ENCODE results near the gene SPOCK1.

GRCh38 chr5:137502632-137503031 lies 3.5 kb upstream of the SPOCK1 start:
- TF ChIP-seq CTCF (IDR thresholded peaks at IDR 0.05) (no peak), EP300 (IDR thresholded peaks at IDR 0.05; ENCODE audit: low read depth) (no peak), POLR2AphosphoS5 (IDR thresholded peaks at IDR 0.05) (no peak)

Data from transverse colon (tissue), 4 donors.